ENCODE measurements around the gene CHCHD3.
"Not testable (repeated sequence)": the region's sequence is repeated elsewhere in the genome, so short reads cannot be mapped to it uniquely, and the experiment has no call there.

Gene CHCHD3

DNA sequence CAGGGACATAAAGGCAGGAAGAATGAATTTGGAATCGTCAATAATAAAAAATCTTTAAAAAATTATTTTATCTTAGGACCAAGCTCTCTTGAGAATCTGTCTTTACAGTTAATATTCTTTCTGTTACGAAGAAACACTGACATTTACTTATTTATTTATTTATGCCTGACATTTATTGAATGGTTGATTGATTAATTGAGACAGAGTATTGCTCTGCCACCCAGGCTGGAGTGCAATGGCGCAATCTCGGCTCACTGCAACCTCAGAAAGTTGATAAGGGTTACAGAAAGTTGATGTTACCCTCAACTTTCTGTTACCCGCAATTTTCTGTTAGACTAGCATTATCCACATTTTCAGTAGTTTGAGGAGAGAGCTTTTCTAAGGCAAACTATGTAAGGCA is 70.1 kb downstream of the CHCHD3 start:
- DNase-seq (ENCODE audit: insufficient read length, low spot score) (no peak), FAIRE-seq (no peak)

DNA sequence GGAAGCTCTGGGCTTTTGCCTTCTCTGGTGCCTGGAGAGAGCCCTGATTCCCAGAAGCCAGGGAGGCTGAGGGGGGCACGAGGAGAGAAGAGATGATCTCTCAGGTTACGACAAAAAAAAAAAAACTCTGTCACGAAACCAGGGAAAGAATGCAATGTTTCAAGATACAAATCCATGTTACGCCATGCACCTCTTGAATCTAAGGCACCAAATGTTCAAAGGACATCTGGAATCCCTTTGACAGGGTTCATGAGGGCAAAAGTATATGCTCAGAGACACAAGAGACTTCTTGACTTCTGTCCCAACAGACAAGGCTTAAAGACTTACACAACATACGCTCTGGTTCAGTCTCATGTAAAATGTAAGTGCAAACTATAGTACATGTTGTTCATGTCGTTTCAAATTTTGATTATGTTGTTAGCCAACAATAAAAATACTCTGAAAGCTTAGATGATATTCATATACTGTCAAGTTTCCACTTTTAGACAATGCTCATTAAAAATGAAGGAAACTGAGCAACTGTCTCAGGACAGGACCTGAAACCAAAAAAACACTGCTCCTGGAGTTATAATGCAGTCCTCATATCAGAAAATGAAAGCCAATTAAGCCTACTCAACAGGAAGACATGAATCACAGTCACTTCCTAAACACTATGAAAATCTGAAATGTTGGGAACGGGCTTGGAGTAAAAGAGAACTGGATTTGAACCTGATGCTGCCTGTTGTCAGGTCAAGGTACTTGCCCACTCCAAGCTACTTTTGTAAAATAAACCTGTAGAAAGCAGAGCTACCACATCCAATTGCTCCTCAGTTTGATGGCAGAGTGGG is 72.3 kb downstream of the CHCHD3 start:
- no peak for FAIRE-seq
- DNase-seq (ENCODE audit: insufficient read length, low spot score): no peak

DNA sequence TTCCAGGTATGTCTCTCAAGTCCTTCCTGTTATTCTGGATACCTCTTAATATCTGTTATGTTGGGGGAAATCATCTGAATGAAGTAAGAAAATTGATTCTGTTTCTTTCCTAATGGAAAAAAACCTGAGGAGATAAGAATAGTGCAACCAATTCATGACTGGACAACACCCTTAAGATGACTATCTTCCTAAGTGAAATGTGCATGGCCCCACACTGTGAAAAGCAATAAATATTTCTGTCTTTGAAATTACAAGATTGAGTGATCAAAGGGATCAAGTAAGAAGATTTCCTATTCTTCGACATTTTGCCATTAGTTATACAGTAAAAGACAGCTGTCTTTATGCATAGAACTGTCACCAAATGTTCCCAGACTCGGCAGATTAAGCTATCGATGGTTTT is 73.9 kb downstream of the CHCHD3 start:
- FAIRE-seq (no peak), DNase-seq (ENCODE audit: insufficient read length, low spot score) (no peak)

DNA sequence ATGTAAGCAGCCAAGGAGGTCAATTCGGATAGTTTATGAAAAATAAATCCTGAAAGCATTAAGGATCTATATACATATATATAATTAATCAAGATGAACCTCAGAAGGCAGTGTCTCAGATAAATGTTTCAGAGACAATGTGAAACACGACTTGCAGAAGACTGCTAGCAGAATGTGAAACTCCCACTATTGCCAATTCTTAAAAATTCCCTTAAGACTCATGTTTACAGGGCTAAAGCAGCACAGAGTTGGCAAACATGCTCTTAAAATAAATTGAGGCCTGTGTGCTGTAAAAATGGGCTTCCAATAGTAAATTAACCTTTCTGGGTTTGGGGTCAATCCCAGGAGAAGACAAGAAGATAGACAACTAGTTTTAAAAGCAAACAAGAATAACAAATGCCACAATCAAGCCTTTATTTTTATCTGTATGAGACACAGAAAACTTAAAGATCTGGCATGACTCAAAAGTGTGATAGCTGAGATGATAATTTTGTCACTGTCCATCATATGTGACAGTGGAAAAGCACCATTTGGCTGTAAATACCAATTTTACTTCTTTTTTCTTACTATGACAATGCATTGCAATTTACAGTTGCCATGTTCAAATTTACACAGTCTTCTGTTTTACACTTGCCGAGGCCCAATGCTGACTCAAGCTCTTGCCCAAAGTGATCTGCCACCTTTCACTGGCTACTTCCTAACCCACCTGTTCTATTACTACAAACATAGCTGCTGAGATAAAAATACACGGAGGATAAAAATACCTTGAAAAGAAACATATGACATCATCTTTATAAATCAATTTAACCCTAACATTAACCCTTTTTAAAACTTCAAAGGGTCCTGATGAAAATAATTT is 78.6 kb downstream of the CHCHD3 start:
- FAIRE-seq (no peak), DNase-seq (ENCODE audit: insufficient read length, low spot score) (no peak)

DNA sequence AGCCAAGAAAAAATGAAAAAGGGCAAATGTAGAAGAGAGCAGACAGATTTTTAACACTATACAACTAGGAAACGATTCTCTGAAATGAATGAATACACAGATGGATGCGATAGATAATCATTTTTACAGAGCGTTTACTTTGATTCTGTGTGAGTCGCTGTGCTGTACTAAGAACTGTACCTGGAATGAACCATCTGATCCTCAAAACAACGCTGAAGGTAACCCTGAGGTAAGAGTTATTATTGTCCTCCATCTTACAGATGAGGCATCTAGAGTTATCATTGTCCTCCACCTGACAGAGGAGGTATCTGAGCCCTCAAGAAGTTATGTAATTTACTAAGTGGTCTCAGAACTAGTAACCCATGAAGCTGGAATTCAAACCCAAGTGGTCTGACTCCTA is 80.2 kb downstream of the CHCHD3 start:
- DNase-seq (ENCODE audit: insufficient read length, low spot score) (no peak), FAIRE-seq (no peak)

DNA sequence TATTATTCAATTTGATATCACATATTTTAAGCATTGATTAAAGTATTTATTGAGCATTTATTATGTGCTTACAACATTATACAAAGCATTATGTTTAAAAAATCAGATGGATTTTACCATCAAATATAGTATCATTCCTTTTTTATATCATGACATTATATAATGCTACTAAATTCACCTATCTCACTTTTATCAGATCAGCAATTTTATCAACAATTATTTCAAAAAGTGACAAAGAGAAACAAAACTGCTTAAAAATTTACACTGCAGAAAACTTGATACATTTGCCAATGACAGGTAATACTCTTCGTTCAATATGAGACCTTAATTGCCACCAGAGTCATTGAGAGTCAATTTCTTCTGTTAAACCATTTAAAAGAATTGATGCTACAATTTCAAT is 82.0 kb downstream of the CHCHD3 start:
- DNase-seq (ENCODE audit: insufficient read length, low spot score) (no peak), FAIRE-seq (no peak)

DNA sequence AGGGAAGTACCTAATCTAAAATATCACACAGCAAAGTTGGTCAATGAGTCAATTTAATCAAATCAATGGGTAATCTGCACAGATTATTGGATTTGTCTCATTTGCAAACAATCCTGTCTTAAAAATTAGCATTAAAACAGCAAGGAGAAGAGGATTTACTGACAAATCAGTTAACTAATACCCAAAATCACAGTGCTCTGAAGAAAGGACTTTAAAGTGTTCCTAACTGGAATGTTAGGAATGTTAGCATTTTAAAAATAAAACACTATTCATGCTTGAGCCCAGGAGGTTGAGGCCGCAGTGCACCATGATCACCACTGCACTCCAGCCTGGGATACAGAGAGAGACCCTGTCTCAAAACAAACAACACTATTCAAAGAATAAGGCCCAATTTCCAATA is 83.1 kb downstream of the CHCHD3 start:
- DNase-seq (ENCODE audit: insufficient read length, low spot score): no peak
- no peak for FAIRE-seq

DNA sequence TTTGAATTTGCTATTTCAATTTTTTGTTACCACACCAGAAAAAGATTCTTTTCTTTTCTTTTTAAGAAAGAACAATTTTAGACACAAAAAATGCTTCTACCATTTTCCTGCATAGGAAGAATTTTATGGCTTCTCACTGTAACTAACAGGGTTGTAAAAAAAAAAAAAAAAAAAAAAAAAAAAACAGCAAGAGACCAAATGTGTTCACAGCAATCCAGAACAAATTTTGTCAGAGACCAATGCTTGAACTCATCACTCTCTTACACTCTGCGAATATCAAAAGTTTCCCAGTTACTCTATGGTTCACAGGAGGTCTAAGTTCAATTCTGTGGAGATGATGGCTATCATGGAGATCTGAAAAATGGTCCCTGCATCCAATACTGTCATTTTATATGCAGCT is 84.4 kb downstream of the CHCHD3 start:
- FAIRE-seq (no peak), DNase-seq (ENCODE audit: insufficient read length, low spot score) (no peak)

DNA sequence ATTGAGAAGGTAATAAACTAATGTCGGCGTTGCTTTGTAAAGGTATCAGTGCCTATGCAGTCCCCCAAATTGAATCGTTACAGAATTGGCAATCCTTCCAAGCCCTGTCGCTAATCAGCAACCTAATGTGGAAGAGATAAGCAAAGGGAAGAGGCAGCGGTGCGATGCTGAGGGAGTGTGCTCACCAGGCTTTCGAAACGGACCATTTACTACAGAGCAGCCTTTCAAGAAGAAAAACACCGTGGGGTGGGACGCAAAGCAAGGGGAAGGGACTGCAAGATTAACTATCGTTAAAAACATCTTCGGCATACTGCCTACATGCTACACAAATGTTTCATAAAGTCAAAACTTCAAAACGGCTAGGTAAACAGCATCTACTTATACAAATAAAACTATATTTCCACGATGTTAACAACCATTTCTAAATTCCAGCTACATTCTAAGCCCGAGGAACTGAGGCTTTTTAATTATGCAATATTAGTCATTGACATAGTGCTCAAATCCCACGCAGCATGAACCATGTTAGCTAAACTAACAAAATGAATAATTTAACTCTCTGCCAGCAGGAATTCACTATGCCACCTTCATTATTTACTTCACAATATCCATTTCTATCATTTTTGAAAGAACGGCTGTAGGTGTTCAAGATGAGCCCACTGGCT is 85.2 kb downstream of the CHCHD3 start:
- no peak for DNase-seq (ENCODE audit: insufficient read length, low spot score)
- FAIRE-seq: no peak

DNA sequence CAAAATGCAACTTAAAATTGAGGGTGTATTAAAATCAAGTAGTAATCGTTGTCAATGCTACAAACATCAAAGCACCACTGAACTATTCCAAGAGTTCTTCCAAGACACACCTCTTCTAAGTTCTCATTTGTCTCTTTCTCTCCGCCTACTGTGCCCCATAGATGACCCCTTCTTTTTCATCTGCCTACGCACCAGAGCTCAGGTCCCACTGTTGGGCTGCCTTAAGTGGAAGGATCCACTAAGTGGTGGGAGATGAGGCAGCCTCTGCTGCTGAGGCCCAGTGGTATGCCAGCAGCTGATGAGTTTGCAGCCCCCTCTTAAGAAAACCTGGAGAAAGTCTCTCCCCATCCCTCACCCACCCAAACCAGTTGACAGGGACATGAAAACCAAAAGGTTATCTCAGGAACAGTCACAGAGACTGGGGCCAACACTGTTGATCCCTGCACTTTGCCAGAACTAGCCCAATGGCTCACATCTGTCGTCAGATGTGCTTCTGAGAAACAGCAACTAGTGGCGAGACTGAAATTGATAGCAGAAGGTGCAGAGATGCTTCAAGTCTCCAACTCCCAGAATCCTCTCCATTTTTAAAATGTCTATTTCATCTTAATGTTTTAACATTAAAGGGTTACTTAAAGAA is 88.4 kb downstream of the CHCHD3 start:
- no peak for FAIRE-seq
- no peak for DNase-seq (ENCODE audit: insufficient read length, low spot score)

DNA sequence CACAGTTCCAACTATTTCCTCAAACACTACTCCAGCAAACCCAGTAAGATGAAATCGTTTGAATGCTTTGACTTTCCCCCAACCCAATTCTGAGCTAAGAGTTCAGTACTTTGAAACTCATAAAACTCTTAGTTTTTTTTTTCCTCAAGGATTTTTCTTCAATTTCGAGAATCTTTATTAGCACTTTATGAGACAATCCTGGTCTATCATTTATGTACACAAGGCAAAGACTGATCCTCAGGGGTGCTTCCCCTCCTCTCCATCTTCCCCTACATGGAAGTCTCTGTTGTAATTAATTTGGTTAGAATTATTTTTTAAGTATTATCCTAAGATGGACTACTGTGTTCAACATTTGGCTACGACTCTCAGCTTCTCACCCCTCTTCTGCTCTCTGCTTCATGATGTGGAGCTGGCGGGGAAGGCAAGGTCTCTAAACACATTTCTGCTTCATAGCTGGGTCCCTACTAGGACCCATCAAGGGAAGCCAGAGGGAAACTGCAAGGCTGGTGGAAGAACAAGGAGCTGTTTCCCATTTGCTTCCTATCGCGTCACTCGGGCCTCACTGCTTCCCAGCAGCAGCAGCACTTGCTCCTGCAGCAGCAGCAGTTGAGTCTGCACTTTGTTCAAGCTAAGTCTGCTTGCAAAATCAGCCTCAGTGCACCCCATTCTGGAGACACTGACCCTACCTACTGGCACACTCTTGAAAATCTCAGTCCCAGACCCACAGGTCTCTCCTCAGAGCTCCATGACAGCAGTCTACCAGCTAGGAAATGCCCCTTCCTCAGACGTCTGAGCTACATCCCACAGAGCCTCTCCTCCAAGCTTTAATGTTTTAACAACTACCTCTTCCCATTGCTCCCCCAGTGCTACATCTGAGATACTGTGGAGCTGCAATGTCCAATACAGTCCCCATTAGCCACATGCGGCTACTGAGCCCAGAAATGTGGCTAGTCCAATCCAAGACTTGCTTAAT is 90.0 kb downstream of the CHCHD3 start:
- no peak for FAIRE-seq
- DNase-seq (ENCODE audit: insufficient read length, low spot score): no peak

DNA sequence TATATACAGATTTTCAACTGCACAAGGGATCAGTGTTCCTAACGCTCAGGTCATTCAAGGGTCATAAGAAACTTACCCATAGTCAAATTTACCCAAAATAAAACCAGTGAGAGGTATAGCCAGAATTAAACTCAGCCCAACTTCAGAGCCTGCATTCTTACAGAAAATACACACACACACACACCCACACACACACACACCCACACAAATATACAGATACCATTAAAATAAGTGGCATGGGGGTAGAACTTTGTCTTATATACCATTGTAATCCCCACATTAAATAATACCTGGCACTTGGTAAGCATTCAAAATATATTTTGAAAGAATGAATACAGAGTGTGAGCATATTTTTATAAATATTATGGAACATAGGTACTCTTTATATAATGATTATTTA is 93.8 kb downstream of the CHCHD3 start:
- DNase-seq (ENCODE audit: insufficient read length, low spot score) (no peak), FAIRE-seq (no peak)

DNA sequence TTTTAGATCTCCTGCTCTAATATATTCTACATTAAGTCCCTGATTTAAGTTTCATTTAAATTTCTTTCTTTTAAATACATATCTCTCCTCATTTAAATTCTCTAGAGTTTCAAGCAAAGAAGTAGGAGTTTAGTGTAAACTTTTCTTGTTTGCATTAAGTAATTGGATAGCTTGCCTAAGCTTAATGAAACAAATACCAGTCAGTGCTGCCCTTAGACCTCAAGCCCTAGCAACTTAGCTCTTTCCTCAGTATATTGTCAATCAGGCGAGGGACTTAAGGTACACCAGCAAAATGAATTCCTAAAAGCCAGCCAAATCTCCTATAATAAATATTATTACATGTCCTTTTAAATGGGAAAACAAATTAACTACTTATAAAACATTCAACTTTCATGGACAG is 101.5 kb downstream of the CHCHD3 start:
- DNase-seq (ENCODE audit: insufficient read length, low spot score) (no peak), FAIRE-seq (no peak)

DNA sequence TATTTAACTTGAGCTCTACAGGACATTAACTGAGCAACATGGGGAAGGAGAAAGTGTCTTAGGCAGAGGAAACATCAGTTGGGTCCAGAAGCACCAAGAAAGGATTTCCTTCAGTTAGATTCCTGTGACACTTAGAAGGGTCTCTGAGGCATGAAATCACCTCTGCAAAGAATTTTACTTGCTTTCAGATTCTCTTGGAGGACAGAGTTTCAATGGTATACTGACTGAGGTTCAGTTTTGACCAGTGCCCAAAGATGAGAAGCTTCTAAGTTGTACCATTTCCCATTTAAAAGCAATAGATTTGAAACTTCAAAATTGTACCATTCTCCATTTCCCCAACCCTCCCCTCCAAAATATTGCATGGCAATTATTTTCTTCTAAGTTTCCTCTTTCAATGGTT is 102.4 kb downstream of the CHCHD3 start:
- DNase-seq (ENCODE audit: insufficient read length, low spot score) (no peak), FAIRE-seq (peak; percentile 68)

DNA sequence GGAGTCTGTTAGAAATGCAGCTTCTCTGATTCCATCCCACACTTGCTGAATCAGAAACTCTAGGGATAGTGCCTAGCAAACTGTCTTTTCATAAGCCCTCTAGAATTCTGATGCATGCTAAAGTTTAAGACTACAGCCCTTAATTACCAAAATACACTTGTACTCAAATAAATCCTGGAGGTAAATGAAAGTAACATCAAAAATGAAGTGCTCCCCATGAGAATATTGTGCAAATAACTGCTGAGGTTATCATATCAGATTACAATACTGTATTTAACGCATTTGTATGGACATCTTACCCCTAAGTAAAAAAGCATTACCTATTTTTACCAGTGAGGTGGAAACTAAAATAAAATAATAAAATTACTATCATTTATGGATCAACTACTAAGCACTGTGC is 104.7 kb downstream of the CHCHD3 start:
- DNase-seq (ENCODE audit: insufficient read length, low spot score) (no peak), FAIRE-seq (no peak)

DNA sequence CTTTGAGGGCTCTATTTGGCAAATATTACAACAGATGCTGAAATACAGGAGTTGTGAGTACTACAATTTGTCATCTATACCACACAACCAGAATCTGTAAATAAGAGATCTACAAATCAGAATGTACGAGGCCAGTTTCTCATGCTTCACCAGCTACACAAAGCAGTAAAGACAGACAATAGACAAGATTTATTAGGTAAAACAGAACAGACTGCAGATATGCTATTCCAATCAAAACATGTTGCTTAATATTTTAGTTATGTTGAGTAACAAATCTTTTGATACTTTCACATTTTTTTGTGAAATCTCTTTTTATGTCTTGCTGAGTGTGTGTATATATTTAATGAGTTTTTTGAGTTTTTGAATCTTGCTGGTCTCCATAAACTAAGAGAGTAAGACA is 109.1 kb downstream of the CHCHD3 start:
- FAIRE-seq: peak; percentile 14

DNA sequence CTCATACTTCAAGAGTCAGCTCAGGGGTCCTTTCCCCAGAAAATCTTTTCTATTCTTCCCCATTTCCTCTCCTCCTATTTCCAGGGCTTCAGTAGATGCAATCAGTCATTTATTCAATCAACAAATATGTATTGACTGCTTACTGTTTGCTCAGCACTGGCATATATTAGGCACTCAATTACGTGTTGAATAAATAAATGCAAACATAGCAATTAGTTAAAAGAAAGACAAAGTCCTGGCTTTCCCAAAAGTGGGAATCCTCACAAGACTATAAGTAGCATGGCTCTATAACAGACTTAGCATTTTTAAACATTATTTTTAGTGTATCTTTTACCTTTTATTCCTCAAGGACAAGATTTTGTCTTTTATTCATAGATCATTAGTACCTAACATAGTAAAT is 111.6 kb downstream of the CHCHD3 start:
- no peak for FAIRE-seq
- no peak for DNase-seq (ENCODE audit: insufficient read length, low spot score)

More for the DNA sequence above, 109.1 kb downstream of the CHCHD3 start:
- DNase-seq (ENCODE audit: insufficient read length, low spot score): no peak

DNA sequence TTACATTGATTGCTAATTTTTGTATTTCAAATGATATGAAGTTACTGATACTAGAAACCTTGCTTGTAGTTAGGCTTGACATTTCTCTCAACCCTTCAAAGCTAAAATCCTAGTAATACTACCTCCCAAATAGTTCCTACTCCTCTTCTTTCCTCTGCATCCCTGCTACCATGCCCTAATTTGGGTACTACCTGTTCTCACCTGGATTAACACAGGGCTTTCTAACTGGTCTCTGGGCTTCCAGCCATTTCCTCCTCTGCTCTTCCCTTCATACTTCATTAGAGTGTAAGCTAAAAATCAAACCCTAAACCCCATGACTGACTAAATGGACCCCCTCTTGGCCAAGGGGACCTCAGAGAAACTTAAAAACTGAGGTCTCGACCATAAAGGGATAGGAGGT is 112.4 kb downstream of the CHCHD3 start:
- no peak for FAIRE-seq
- DNase-seq (ENCODE audit: insufficient read length, low spot score): no peak

DNA sequence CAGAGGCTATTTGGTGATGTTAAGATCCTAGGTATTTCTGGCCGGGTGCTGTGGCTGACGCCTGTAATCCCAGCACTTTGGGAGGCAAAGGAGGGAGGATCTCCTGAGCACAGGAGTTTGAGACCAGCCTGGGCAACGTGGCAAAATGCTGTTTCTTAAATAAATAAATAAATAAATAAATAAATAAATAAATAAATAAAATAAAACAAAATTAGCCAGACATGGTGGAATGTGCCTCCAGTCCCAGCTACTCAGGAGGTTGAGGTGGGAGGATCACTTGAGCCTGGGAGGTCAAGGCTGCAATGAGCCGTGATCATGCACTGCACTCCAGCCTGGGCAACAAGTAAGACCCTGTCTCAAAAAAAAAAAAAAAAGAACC is 114.4 kb downstream of the CHCHD3 start:
- not testable (repeated sequence) for FAIRE-seq; DNase-seq (ENCODE audit: insufficient read length, low spot score)
